GM19328 (cell line): ENCODE results near the gene SULT2B1.
"Not testable (repeated sequence)": the region's sequence is repeated elsewhere in the genome, so short reads cannot be mapped to it uniquely, and the experiment has no call there.

Experiments
- ATAC-seq: cut with Tn5 transposase; IDR thresholded peaks from one replicate; pipeline ENCODE4 v1.9.1; 2021; ENCODE audit warnings: mild to moderate bottlenecking, moderate library complexity; ENCODE audit not compliant: unreplicated experiment

Gene SULT2B1

GRCh38 chr19:48556825-48557224 is 4.9 kb downstream of the SULT2B1 start:
- no peak for ATAC-seq

- no peak for ATAC-seq
Observed at GRCh38 chr19:48558018-48558684, 6.2 kb downstream of the SULT2B1 start.

- ATAC-seq: no peak
Observed at GRCh38 chr19:48560095-48560530, 8.1 kb downstream of the SULT2B1 start.

GRCh38 chr19:48561412-48561811 is 9.4 kb downstream of the SULT2B1 start:
- no peak for ATAC-seq

GRCh38 chr19:48565090-48565489 is 13.1 kb downstream of the SULT2B1 start:
- ATAC-seq: no peak

GRCh38 chr19:48568345-48568886 is 16.4 kb downstream of the SULT2B1 start:
- ATAC-seq: no peak

- no peak for ATAC-seq
Observed at GRCh38 chr19:48569814-48570213, 17.8 kb downstream of the SULT2B1 start.

GRCh38 chr19:48571378-48572162 is 19.6 kb downstream of the SULT2B1 start:
- ATAC-seq: no peak

- no peak for ATAC-seq
Observed at GRCh38 chr19:48573163-48573505, 21.2 kb downstream of the SULT2B1 start.

- no peak for ATAC-seq
Observed at GRCh38 chr19:48575931-48576622, 24.1 kb downstream of the SULT2B1 start.

GRCh38 chr19:48577908-48578307 is 25.9 kb downstream of the SULT2B1 start:
- ATAC-seq: not testable (repeated sequence)

- ATAC-seq: no peak
Observed at GRCh38 chr19:48578891-48579290, 26.9 kb downstream of the SULT2B1 start.

GRCh38 chr19:48582168-48582567 is 30.2 kb downstream of the SULT2B1 start:
- ATAC-seq: no peak

GRCh38 chr19:48587387-48587786 is 35.4 kb downstream of the SULT2B1 start:
- no peak for ATAC-seq

- ATAC-seq: no peak
Observed at GRCh38 chr19:48588670-48589401, 36.9 kb downstream of the SULT2B1 start.

GRCh38 chr19:48591021-48591420 is 39.0 kb downstream of the SULT2B1 start:
- no peak for ATAC-seq

- ATAC-seq: no peak
Observed at GRCh38 chr19:48595171-48595570, 43.2 kb downstream of the SULT2B1 start.

- no peak for ATAC-seq
Observed at GRCh38 chr19:48595833-48596232, 43.9 kb downstream of the SULT2B1 start.

GRCh38 chr19:48596237-48596636 is 44.3 kb downstream of the SULT2B1 start:
- no peak for ATAC-seq

- no peak for ATAC-seq
Observed at GRCh38 chr19:48596679-48597465, 44.9 kb downstream of the SULT2B1 start.
